GM12878 (cell line): ENCODE measurements around the gene SPATA22. TPM values are rescaled to one million over a fixed set of nuclear protein-coding genes. Genes with fewer than 3 reads are reported as not detected.

Experiments used
- ATAC-seq: fragments of 200-7000 bp; cut with Tn5 transposase; 3 replicates; pipeline ENCODE4 v1.9.1; 2020; ENCODE audit warnings: mild to moderate bottlenecking, moderate library complexity
- BruUV-seq: library from RNA; stranded (reverse); fragments of 400-500 nt; replicated peaks from 2 replicates; lab custom pipeline; 2021; lab: Mats Ljungman, UMichigan
- CTCF ChIA-PET: fragments of 300-600 bp; sonication (Branson Sonifier 250); formaldehyde crosslinking; extraction: SDS; loops from one replicate; lab custom pipeline; 2021; ENCODE audit warnings: inconsistent platforms; lab: Yijun Ruan, JAX
- POLR2A ChIA-PET: fragments of 350-600 bp; formaldehyde crosslinking; extraction: SDS; loops from one replicate; lab custom pipeline; 2021; ENCODE audit warnings: inconsistent platforms; lab: Charles Lee
- RAD21 ChIA-PET: fragments of 300-600 bp; sonication (Branson Sonifier 250); formaldehyde crosslinking; loops from one replicate; lab custom pipeline; 2023; ENCODE audit warnings: antibody characterized with exemption; ENCODE audit not compliant: unreplicated experiment; lab: Charles Lee
- SMC1A ChIA-PET: fragments of 300-600 bp; sonication (Branson Sonifier 250); formaldehyde crosslinking; loops from one replicate; lab custom pipeline; 2023; ENCODE audit not compliant: unreplicated experiment, uncharacterized antibody; lab: Charles Lee
- DNase-seq: peaks from one replicate; pipeline ENCODE4 v3.0.0-alpha.2; 2011; ENCODE audit warnings: low read depth, low spot score
- FAIRE-seq: peaks from 3 replicates; lab custom pipeline; 2011; peaks lifted over from hg19 to GRCh38; lab: Jason Lieb, UNC
- H2AFZ ChIP-seq: 2 replicates; pipeline ENCODE4 v1.6.0; 2011; ENCODE audit warnings: low read depth, low read length, control low read depth; ENCODE audit not compliant: control insufficient read depth
- H3K27ac ChIP-seq: 2 replicates; pipeline ENCODE4 v1.5.1; 2011; ENCODE audit warnings: control low read depth; ENCODE audit not compliant: control insufficient read depth, insufficient read depth
- H3K27me3 ChIP-seq, 2 experiments: replicated peaks in 1 of 2; 2 replicates each; pipeline versions ENCODE4 v1.6.0 to v1.6.1; 2011; ENCODE audit warnings: low read length in 1 of 2; ENCODE audit not compliant: control insufficient read depth in 2 of 2, insufficient read depth in 2 of 2
- H3K36me3 ChIP-seq, 2 experiments: 2 replicates each; pipeline ENCODE4 v1.5.1; 2011; ENCODE audit warnings: low read length in 1 of 2; ENCODE audit not compliant: control insufficient read depth in 2 of 2, insufficient read depth in 2 of 2
- H3K4me1 ChIP-seq: 2 replicates; pipeline ENCODE4 v1.6.1; 2011; ENCODE audit warnings: mild to moderate bottlenecking, low read length, moderate library complexity, mixed read lengths; ENCODE audit not compliant: control insufficient read depth, insufficient read depth
- H3K4me2 ChIP-seq: 2 replicates; pipeline ENCODE4 v1.6.0; 2011; ENCODE audit warnings: control low read depth; ENCODE audit not compliant: control insufficient read depth, insufficient read depth
- H3K4me3 ChIP-seq: fragments of 200-600 bp; sonication (generic); 2 replicates; pipeline ENCODE4 v1.5.1; 2016
- H3K79me2 ChIP-seq: 2 replicates; pipeline ENCODE4 v1.6.0; 2011; ENCODE audit warnings: low read length; ENCODE audit not compliant: control insufficient read depth, insufficient read depth
- H3K9ac ChIP-seq: 2 replicates; pipeline ENCODE4 v1.8.0; 2011; ENCODE audit warnings: low read length, control low read depth, mixed read lengths; ENCODE audit not compliant: control insufficient read depth, insufficient read depth
- H3K9me3 ChIP-seq: replicated peaks from 3 replicates; pipeline ENCODE4 v1.5.1; 2011; ENCODE audit warnings: mild to moderate bottlenecking, low read length; ENCODE audit not compliant: control insufficient read depth, insufficient read depth
- H4K20me1 ChIP-seq: 2 replicates; pipeline ENCODE4 v1.6.0; 2011; ENCODE audit not compliant: control insufficient read depth, insufficient read depth
- ETV6 ChIP-seq, 2 experiments: fragments of 450-650 bp in 1 of 2; IDR thresholded peaks in 1 of 2; conservative IDR thresholded peaks in 1 of 2; 2 replicates each; pipeline ENCODE4 v1.6.1; 2014; ENCODE audit warnings: antibody characterized with exemption in 1 of 2, borderline replicate concordance in 1 of 2, low read depth in 1 of 2, mild to moderate bottlenecking in 1 of 2, moderate library complexity in 1 of 2
- NFIC ChIP-seq: IDR thresholded peaks from 2 replicates; pipeline ENCODE4 v1.6.1; 2012; ENCODE audit warnings: low read depth, mild to moderate bottlenecking, inconsistent platforms, low read length, moderate library complexity
- SUZ12 ChIP-seq: fragments of 200-600 bp; sonication (generic); IDR thresholded peaks from one replicate; pipeline ENCODE4 v1.6.1; 2018; ENCODE audit warnings: antibody characterized with exemption, mild to moderate bottlenecking; ENCODE audit not compliant: unreplicated experiment
- TBL1XR1 ChIP-seq: IDR thresholded peaks from 2 replicates; pipeline ENCODE4 v1.6.1; 2012; ENCODE audit warnings: low read depth, low read length, improper control_type of control experiment
- TCF7 ChIP-seq: IDR thresholded peaks from 2 replicates; pipeline ENCODE4 v1.6.1; 2014; ENCODE audit warnings: antibody characterized with exemption, borderline replicate concordance
- ZNF384 ChIP-seq: IDR thresholded peaks from 2 replicates; pipeline ENCODE4 v1.6.1; 2012; ENCODE audit warnings: low read depth, mild to moderate bottlenecking, low read length, improper control_type of control experiment, borderline replicate concordance
- WGBS: methylation state at CpG from one replicate; pipeline ENCODE4 v1.1.6; 2016; ENCODE audit warnings: low lambda C conversion rate; ENCODE audit not compliant: insufficient replicate concordance, insufficient coverage; ENCODE audit errors: missing lambda C conversion rate; 5-methylcytosine and 5-hydroxymethylcytosine counted together
- in situ Hi-C: fragments of 300-500 bp; cut with MboI; formaldehyde crosslinking; loops from 9 replicates; pipeline ENCODE4 v1.14.3; 2018; ENCODE audit warnings: mixed read lengths
- intact Hi-C: fragments of 100-400 bp; cut with micrococcal nuclease; formaldehyde crosslinking; loops from one replicate; pipeline ENCODE4 v1.14.2; 2022; ENCODE audit not compliant: unreplicated experiment
- polyA plus RNA-seq, 11 experiments: library from polyadenylated mRNA; depleted of rRNA in 4 of 11; unstranded in 6 of 11; stranded (reverse) in 5 of 11; fragments of >200 nt; fragmentation: Nextera tagmentation in 4 of 11; fragmentation: Illumina TruSeq in 1 of 11; extraction: Ambion mirVana in 4 of 11; extraction: Trizol in 1 of 11; gene quantifications; 1 replicate in 1 of 11; 2 replicates in 10 of 11; pipeline versions ENCODE4 v1.2.1 to v1.2.3, GENCODE V29; 2011 to 2016; ENCODE audit warnings: inconsistent platforms in 2 of 11, missing spikeins in 2 of 11, low read depth in 1 of 11
- total RNA-seq, 4 experiments: library from RNA; depleted of rRNA in 3 of 4; stranded (reverse); fragments of >200 nt in 3 of 4; fragmentation: Illumina TruSeq in 1 of 4; extraction: Trizol in 1 of 4; gene quantifications; 2 replicates each; pipeline versions ENCODE4 v1.2.1 to v1.2.3, GENCODE V29; 2013 to 2021
- TF ChIP-seq, protein P1 (sequence below): IDR thresholded peaks from 2 replicates; pipeline ENCODE4 v1.6.1; 2012; ENCODE audit warnings: low read depth, low read length, improper control_type of control experiment
- TF ChIP-seq, protein P2 (sequence below): fragments of 150-350 bp; IDR thresholded peaks from 2 replicates; pipeline ENCODE4 v1.6.1; 2016; ENCODE audit warnings: low read depth, low read length

SPATA22 gene
- total and polyA plus RNA-seq, 10 of the 15 experiments (the other 5 are each of a cell fraction or from before 2014, with no cell fraction given), result not detected

DNA sequence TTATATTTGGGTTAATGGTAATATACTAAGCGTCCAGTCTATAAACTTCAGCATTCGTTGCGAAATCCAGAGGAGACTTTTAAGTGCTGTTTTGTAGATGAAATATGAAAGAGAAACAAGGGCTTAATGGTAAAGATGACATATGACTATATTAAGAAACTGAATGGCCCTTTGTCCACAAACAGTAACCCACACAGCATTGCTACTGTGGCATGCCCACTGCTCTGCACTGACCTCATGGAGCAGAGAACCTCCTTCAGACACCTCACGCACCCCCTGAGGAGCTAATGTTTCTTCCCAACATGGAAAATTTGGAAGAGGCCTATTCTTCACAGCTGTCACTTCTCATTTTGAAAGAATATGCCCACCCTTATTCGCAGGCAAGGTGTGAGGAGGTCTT lies 30.8 kb upstream of the SPATA22 start:
- H3K4me3 ChIP-seq, result no peak overlapping the region
- no peak overlapping the region for H3K9ac ChIP-seq
- CTCF ChIA-PET, result no interaction called here
- H3K36me3 ChIP-seq, result no peaks in the 10 kb centered on the region
- no peak for ATAC-seq
- RAD21 ChIA-PET, result no interaction called here
- no peak for TF ChIP-seq SUZ12
- no peak for TF ChIP-seq NFIC
- TF ChIP-seq TBL1XR1, result no peak
- TF ChIP-seq, protein P1, sequence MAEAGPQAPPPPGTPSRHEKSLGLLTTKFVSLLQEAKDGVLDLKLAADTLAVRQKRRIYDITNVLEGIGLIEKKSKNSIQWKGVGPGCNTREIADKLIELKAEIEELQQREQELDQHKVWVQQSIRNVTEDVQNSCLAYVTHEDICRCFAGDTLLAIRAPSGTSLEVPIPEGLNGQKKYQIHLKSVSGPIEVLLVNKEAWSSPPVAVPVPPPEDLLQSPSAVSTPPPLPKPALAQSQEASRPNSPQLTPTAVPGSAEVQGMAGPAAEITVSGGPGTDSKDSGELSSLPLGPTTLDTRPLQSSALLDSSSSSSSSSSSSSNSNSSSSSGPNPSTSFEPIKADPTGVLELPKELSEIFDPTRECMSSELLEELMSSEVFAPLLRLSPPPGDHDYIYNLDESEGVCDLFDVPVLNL, result no peak
- no peak for TF ChIP-seq ETV6 (conservative IDR thresholded peaks at IDR 0.05 in 1 of 2, IDR thresholded peaks at IDR 0.05 in 1 of 2; ENCODE audit: borderline replicate concordance in 1 of 2, low read depth in 1 of 2)
- no peak for TF ChIP-seq ZNF384
- TF ChIP-seq TCF7, result no peak
- TF ChIP-seq, protein P2, sequence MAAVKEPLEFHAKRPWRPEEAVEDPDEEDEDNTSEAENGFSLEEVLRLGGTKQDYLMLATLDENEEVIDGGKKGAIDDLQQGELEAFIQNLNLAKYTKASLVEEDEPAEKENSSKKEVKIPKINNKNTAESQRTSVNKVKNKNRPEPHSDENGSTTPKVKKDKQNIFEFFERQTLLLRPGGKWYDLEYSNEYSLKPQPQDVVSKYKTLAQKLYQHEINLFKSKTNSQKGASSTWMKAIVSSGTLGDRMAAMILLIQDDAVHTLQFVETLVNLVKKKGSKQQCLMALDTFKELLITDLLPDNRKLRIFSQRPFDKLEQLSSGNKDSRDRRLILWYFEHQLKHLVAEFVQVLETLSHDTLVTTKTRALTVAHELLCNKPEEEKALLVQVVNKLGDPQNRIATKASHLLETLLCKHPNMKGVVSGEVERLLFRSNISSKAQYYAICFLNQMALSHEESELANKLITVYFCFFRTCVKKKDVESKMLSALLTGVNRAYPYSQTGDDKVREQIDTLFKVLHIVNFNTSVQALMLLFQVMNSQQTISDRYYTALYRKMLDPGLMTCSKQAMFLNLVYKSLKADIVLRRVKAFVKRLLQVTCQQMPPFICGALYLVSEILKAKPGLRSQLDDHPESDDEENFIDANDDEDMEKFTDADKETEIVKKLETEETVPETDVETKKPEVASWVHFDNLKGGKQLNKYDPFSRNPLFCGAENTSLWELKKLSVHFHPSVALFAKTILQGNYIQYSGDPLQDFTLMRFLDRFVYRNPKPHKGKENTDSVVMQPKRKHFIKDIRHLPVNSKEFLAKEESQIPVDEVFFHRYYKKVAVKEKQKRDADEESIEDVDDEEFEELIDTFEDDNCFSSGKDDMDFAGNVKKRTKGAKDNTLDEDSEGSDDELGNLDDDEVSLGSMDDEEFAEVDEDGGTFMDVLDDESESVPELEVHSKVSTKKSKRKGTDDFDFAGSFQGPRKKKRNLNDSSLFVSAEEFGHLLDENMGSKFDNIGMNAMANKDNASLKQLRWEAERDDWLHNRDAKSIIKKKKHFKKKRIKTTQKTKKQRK, result no peak
- TF ChIP-seq, all 136 proteins: peak for 0
- ChIA-PET POLR2A (interaction anchor here (0.6 kb wide), 1 partner anchor 463 kb away, joined by 5 read pairs; no protein-coding TSS in a partner anchor), SMC1A (no interaction called here)
- H4K20me1 ChIP-seq, result no peaks in the 10 kb centered on the region
- no peaks in the 10 kb centered on the region for H3K27me3 ChIP-seq
- DNase-seq (no peak), FAIRE-seq (no peak)
- in situ Hi-C loops (no loop called here), intact Hi-C loops (no loop called here)
- no peak overlapping the region for H2AFZ ChIP-seq
- no peaks in the 10 kb centered on the region for H3K9me3 ChIP-seq
- H3K79me2 ChIP-seq, result no peaks in the 10 kb centered on the region
- whole genome bisulfite sequencing, result 62% methylated on average over 5 of the region's 5 CpGs
- H3K4me2 ChIP-seq, result no peak overlapping the region
- no TSS peak for BruUV-seq
- H3K4me1 ChIP-seq, result no peaks in the 10 kb centered on the region
- H3K27ac ChIP-seq, result no peak overlapping the region
